HG03354 (cell line): ENCODE measurements around the gene OR2T11.
"Not testable (repeated sequence)": the region's sequence is repeated elsewhere in the genome, so short reads cannot be mapped to it uniquely, and the experiment has no call there.

Experiments
- ATAC-seq: cut with Tn5 transposase; IDR thresholded peaks from one replicate; pipeline ENCODE4 v1.9.1; 2021; ENCODE audit warnings: mild to moderate bottlenecking; ENCODE audit not compliant: unreplicated experiment, poor library complexity, severe bottlenecking

The OR2T11 gene, protein sequence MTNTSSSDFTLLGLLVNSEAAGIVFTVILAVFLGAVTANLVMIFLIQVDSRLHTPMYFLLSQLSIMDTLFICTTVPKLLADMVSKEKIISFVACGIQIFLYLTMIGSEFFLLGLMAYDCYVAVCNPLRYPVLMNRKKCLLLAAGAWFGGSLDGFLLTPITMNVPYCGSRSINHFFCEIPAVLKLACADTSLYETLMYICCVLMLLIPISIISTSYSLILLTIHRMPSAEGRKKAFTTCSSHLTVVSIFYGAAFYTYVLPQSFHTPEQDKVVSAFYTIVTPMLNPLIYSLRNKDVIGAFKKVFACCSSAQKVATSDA

DNA sequence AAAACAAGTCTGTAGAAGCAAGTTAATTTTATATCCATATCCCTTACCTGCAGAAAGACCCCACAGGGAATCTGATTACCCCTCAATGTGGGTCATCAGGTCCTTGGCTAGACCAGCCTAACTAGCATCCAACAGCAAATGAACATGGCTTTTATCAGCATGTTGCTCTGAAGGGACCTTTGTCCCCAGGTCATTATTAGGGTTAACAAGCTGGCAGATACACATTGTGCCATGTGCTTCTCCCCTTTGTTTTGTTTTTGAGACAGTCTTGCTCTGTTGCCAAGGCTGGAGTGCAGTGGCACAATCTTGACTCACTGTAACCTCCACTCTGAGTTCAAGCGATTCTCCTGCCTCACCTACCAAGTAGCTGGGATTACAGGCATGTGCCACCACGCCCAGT, at the start of gene OR2T11:
Gene OR2T11, minus strand, starts transcription at position 101 of the 400 bp plus-strand sequence. CDS start 7,963 bp downstream, outside the sequence.
- not testable (repeated sequence) for ATAC-seq

DNA sequence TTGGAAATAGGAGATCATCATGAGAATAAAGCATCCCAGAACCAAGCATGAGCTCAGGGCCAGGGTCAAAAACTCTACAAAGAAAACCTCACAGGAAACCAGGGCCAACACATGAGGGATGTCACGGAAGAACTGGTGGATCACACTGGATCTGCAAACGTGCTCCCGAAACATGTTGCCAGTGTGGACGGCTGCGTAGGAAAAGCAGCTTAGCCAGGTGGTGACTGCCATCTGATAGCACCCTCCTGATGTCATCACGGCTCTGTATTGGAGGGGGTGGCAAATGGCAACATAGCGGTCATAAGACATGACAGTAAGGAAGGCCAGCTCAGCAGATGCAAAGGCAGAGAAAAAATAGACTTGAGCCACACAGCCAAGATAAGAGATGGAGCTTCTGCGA, 46.8 kb upstream of the OR2T11 start:
- ATAC-seq, result no peak

DNA sequence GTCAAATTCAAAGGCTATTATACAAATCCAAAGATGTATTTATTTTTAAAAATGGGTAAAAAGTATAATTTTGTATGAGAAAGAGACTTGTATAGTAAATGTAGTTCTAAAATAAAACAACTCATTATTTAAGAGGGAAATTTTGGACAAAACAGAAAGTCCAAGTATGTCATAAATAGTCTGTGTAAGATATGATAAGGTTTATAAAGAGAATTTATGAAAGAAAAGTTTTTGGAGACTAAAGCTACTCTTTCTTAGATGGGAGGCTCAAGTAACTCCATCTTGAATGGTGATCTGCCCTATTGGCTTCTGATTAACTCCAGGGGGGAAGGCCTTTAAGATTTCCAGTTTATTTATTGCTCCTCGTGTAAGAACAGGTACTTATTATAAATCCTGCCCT, 35.1 kb upstream of the OR2T11 start:
- ATAC-seq, result no peak

DNA sequence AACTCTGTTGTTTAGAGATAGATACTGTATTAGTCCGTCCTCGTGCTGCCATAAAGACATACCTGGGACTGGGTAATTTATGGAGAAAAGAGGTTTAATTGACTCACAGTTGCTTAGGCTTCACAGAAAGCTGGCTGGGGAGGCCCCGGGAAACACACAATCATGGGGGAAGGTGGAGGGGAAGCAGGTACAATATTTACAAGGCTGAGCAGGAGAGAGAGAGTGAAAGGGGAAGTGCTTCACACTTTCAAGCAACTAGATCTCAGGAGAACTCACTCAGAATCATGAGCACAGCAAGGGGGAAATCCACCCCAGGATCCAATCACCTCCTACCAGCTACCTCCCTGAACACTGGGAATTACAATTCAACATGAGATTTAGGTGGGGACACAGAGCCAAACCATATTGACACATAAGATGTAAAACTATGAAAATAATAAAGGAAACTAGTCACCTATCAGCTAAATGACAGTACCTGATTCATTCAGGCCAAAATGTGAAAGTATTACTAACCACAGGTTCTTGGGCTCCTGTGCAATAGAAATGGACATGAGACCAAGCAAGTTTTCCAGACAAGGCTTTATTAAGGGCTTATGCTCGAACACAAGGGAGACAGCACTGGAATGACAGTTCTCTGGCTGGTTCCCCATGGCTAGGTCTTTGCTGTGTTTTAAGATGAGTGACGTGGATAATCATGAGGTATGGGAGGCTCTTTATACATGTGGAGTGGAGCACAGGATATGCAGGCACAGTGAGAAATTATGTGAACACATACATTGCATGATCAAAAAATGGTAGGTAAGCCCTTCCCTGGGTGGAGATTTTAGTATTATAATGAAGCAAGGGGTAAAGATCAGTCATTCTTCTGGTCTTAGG, 28.8 kb upstream of the OR2T11 start:
- peak; percentile 98 for ATAC-seq

DNA sequence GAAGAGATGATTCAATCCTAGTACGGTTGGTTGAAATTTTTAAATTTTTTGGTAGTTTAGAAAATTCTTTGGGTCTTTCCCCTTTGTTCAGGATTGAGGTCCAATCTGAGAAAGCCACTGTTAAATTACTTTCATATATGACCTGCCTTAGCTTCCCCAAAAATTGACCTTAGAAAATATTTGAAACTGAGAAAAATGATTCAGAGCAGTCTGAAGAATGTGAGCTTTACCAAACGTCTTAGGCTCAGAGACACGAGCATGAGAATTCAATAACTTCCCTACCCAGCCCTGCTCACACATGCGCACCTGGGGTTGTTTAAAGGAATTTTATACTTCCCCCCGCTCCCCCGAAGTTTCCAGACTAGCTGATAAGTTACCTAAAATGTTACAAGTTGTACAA, 21.9 kb upstream of the OR2T11 start:
- ATAC-seq, result peak; percentile 39

DNA sequence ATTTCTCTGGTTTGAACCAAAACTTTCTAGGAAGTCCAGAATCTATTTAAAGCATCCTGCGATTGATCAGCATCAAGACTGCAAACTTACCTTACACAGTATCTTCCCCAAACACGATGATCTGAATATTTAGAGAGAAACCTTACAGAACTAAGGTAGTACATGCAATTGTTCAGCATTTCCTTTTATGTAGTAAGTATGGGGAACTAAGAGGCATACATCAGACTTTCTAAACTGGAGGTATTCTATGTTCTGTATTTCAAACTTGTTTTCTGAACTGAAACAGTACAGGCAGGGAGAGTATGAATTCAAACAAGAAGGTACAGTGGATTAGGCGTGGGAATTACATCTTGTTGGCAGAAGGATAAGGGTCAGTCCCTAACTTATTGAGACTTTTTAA, 20.5 kb upstream of the OR2T11 start, which contains the start of gene OR2T27:
Gene OR2T27, minus strand, starts transcription at position 175 of the 400 bp plus-strand sequence. CDS start 4,644 bp downstream, outside the sequence.
- ATAC-seq, result peak; percentile 52

DNA sequence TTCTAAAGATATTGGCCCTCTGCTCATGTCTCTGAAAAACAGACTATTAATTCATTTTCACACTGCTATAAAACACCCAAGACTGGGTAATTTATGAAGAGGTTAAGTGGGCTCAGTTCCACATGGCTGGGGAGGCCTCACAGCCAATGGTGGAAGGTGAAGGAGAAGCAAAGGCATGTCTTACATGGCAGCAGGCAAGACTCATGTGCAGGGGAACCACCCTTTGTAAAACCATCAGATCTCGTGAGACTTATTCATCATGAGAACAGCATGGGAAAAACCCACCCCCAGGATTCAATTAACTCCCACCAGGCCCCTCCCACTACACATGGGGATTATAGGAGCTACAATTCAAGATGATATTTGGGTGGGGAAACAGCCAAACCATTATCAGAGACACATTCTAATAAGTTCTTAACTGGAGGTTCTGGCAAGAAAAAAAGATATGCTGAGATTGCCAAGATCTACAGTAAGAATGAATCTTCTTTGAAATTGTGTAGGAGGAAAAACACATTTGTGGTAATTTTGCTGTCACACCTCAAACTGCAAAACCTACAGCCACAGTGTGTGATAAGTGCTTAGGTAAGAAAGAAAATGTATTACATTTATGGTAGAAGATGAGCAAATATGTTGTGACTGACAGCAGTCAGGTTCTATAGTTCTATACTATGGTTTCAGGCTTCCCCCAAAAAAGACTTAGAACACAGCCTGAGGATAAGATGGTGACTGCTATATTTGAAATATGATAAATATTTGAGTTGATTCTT, 14.1 kb upstream of the OR2T11 start:
- not testable (repeated sequence) for ATAC-seq

DNA sequence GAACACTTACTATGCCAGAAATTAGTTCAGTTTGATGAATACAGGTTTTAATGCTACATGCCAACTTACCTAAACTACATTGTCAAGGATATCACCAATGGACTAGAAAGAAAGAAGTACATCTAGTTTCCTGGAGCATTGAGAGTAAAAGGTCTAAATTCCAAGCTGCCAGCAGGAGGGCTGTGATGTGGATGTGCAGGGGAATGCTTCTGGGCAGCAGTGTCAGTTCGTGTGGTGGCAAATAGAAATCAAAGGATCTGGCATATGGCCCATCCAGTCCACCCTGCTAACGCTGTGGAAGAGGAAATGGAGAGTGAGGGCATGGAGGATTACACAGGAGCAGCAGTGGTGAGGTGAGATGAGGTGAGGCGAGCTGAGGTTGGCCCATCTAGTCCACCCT, 10.3 kb upstream of the OR2T11 start, which contains the start of gene OR2T35:
Gene OR2T35, minus strand, starts transcription at position 101 of the 400 bp plus-strand sequence. CDS start 6,020 bp downstream, outside the sequence.
- ATAC-seq, result not testable (repeated sequence)

DNA sequence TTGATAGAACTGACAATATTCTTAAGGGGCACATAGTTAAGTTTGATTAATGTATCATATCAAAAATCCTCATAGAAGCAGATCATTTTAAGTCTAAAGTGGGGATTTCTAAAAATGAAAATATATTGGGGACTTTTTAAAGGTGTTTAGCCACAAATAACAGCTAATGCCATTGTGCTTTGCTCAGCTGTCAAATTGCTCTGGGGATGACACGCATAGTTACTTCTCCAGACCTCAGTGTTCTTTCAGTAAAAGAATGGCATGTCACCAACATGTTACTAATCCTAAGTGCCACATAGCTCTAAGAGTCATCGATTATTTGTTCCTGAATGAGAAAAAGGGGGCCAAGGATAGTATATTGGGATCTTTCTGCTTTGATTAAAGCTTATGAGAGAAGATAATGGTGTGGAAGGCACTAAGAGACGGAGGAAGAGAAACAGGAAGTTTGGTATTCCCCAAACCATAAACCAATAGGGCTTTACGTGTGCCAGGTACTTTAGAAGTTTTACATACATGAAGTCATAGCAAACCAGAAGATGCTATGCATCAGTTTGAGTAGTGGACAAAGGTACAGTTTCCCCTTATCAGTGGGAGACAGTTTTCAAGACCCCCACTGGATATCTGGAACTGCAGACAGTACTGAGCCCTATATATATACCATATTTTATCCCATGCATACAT, 8.2 kb upstream of the OR2T11 start:
- ATAC-seq, result peak; percentile 71

DNA sequence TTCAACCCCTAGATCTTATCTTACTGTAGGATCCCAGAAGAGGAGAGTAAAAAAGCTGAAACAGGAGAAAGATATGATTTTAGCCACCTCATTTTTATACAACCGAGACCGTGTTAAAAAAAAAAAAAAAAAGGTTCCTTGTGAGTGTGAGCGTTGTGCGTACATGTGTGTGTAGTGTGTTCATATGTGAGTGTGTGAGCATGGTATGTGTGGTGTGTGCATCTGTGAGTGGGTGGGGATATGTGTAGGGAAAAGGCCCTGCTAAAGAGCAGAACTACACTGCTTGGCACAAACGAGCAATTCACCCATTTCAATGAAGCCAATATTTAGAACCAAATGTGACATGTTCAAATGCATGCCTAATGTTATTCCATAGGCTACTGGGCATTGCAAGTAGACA, 6.7 kb upstream of the OR2T11 start:
- ATAC-seq, result peak; percentile 6

DNA sequence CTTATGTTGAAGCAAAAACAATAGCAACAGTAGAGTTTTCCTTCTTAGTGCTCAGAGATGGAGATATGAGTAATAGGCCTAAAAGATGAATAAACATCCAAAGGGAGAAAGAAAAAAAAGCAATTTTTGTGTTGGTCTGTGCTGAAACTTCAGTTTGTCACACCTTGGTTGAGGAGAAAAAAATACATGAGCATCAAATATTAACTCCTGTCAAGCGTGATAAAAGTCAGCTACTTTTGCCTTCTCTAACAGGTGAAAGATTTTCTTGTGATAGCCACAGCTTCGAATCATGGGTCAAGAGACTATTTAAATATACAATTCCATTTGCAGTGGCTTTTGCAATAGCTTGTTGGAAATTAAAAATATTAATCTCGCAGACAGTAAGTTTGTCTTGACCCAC, 6.0 kb upstream of the OR2T11 start:
- ATAC-seq, result peak; percentile 45

DNA sequence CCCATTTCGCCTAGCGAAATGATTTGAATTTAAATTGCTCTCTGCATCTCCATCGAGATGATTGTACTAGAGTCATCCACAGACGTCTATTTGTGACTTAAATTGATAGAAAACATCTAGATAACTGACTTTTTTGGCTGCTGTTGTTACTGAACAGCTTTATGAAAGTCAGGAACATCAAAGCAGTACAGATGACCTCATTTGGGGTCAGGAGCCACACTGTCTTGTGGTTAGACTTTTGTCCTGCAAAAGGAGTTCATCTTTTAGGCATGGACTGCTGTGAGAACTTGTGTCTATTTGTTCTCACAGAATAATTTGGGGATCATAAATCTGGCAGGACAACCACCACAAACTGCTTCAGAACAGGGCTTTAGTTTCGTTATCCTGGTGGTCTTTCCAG, 4.8 kb upstream of the OR2T11 start:
- ATAC-seq, result peak; percentile 27

DNA sequence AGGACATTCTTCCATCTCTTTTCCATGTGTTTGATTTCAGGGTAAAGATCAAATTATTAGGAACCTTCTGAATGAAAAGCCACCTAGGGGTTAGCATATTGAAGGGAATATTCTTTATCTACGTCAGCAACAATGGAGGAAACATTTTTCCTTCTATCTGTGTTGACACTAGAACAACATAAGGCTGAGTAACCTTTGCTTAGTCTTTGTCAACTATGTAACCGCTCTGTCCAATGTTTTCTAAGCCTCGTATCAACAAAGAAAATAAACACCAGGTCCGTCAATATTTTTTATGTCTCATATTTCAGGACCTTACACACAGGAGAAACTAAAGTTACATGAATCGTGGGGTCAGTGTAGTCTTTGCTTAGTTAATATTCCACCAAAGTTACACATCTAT, 1.7 kb upstream of the OR2T11 start:
- not testable (repeated sequence) for ATAC-seq

DNA sequence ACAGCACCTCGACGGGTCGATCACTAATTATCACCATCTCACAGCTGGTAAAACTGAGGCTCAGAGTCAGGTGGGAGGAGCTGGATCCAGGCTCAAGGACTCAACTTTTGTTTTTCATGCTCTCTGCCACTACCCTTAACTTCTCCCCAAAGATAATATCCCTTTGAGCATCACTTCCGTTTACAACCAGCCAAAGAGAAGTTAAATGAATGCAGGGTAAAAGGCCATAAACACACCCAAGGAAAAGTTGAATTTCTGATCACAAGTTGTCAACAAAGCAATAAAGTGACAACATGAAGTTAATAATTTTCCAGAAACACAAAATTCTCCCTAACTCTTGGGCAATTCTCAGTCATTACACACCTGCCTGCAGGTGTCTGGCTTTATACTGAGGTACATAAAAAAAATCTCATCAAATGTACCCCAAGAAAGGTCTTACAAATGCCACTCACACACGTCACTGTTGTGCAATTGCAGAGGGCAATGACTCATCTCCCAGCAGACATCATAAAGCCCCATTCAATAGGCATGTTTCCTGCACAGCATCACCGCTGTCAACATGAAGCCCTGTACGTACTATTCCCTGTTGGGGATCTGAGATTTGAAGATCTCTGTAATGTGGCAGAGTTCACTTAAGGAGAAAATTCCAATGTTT, 3.4 kb downstream of the OR2T11 start:
- ATAC-seq, result peak; percentile 38

DNA sequence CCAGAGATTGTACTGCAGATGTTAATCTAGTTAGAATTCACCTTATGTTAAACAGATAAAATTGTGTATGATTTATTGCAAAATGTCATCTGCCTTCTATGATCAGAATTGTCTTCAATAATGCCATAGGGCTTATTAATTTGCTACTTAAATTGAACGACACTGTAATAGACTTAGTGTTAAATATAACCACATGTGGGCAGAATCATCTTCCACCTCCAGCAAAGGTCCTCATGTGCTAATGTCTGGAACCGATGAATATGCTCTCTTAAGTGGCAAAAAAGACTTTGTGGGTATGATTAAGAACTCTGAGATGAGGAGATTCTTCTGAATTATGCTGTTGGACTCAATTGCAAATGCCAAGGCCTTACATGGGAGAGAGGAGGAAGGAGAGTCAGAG, 4.3 kb downstream of the OR2T11 start:
- no peak for ATAC-seq

DNA sequence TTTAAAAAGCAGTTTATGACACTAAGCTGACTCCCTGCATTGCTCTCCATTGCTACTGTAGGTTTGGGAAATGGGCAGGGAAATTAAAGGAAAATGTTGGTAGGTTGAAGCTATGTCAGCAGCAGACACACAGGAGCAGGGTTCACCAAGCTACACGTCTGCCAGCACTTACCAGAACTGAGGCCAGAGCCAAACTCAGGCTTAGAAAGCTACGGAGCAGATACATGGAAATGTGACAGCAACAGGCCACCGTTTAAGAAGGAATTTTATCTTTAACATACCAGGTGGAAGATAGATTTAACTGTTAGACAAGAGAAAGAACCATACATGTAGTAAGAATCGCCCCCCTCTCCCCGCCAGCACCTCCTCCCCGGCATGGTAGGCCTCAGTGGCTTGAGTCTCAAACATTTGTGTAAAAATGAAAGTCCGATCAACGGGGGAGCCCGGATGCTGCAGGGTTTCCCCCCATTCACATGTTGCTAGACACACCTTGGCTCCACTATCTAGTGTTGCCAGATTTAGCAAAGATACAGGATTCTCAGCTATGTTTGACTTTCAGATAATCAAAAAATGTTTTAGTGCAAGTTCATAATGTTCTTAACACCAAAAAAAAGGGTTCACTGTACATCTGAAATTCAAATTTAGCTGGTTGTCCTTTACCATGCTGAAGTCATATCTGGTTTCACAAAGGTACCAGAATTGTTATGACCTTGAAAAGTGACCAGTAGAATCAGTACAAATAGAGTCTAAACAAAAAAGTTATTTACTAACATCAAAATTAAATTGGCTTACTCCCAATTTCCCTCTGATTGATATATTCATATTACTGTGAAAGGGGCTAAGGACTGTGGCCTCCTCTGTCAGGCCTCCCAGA, 6.7 kb downstream of the OR2T11 start:
- peak; percentile 80 for ATAC-seq

DNA sequence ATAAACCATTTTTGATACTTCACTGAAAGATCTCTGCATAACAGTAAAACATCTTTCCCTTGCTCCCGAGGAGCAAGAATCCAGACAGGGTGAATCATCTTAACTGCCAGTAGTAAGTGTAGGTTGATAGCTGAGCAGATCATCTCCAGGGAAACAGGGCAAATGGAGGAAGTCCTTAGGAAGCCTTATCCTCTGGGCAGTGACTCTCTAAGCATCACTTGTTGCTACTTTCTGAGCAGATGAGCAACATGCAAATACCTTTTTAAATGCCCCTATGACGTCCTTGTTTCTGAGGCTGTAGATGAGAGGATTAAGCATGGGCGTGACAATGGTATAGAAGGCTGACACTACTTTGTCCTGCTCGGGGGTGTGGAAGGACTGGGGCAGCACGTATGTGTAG, 8.9 kb downstream of the OR2T11 start:
- no peak for ATAC-seq

DNA sequence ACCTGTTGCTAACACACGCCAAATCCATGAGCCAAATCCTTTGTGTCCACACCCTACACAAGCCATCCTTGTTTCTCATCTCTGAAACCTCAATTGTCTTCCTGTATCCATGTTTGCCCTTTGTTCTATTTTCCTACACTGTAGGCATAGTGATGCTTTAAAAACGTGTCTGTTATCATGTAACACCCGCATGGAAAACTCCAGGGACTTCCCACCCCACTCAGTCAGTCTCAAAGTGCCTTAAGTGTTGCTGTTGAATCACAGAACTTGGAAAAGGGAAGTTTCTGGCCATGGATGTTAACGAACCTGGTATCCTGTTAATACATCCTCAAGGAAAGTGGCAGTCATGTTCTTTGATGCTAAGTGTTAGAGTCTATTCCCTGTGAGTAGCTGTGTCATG, 9.7 kb downstream of the OR2T11 start:
- no peak for ATAC-seq
